Epithelial cell of esophagus (primary cell): ENCODE results near the gene GM2A.
A peak's percentile ranks its signal among the peaks of the same experiment; 100 is the strongest.

Source experiments
- DNase-seq: peaks from one replicate; pipeline ENCODE4 v3.0.0; 2010; ENCODE audit warnings: low read depth
- H3K4me3 ChIP-seq: 2 replicates; pipeline ENCODE4 v1.5.1; 2011; ENCODE audit warnings: mild to moderate bottlenecking, low read length, control low read depth
- TF ChIP-seq, protein P1 (sequence below): IDR thresholded peaks from 2 replicates; pipeline ENCODE4 v1.5.1; 2011; ENCODE audit warnings: low read depth, mild to moderate bottlenecking, low read length, control low read depth, inconsistent platforms; ENCODE audit not compliant: insufficient read depth; ENCODE audit errors: missing control alignments

The GM2A gene

GRCh38 chr5:151214614-151215545 lies 38.1 kb upstream of the GM2A start:
- no peak overlapping the region for H3K4me3 ChIP-seq
- peak; percentile 82 for DNase-seq
- TF ChIP-seq, protein P1, sequence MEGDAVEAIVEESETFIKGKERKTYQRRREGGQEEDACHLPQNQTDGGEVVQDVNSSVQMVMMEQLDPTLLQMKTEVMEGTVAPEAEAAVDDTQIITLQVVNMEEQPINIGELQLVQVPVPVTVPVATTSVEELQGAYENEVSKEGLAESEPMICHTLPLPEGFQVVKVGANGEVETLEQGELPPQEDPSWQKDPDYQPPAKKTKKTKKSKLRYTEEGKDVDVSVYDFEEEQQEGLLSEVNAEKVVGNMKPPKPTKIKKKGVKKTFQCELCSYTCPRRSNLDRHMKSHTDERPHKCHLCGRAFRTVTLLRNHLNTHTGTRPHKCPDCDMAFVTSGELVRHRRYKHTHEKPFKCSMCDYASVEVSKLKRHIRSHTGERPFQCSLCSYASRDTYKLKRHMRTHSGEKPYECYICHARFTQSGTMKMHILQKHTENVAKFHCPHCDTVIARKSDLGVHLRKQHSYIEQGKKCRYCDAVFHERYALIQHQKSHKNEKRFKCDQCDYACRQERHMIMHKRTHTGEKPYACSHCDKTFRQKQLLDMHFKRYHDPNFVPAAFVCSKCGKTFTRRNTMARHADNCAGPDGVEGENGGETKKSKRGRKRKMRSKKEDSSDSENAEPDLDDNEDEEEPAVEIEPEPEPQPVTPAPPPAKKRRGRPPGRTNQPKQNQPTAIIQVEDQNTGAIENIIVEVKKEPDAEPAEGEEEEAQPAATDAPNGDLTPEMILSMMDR: no peak

GRCh38 chr5:151215546-151215880 lies 37.5 kb upstream of the GM2A start:
- no peak overlapping the region for H3K4me3 ChIP-seq
- TF ChIP-seq, protein P1: no peak
- DNase-seq: no peak

DNA sequence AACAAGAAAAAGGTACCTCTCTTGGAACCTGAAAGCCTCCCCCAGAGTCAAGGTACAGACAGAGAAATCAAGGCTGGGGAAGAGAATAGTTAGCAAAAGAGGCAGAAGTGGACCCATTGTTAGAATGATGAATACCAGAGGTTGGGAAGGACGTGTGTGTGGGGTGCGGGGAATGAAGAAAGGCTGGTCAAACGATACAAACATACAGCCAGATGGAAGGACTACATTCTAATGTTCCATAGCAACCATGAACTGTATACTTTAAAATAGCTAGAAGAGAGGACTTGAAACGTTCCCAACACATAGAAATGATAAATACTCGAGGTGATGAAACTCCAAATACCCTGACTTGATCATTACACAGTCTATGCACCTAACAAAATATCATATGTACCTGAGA lies 36.2 kb upstream of the GM2A start:
- no peak overlapping the region for H3K4me3 ChIP-seq
- TF ChIP-seq, protein P1: no peak
- DNase-seq: no peak

GRCh38 chr5:151218177-151218576 lies 34.8 kb upstream of the GM2A start:
- TF ChIP-seq, protein P1: no peak

GRCh38 chr5:151219138-151219537 lies 33.8 kb upstream of the GM2A start:
- TF ChIP-seq, protein P1: no peak
- no peak overlapping the region for H3K4me3 ChIP-seq
- no peak for DNase-seq

More at GRCh38 chr5:151218177-151218576, 34.8 kb upstream of the GM2A start:
- DNase-seq: no peak
- no peak overlapping the region for H3K4me3 ChIP-seq

DNA sequence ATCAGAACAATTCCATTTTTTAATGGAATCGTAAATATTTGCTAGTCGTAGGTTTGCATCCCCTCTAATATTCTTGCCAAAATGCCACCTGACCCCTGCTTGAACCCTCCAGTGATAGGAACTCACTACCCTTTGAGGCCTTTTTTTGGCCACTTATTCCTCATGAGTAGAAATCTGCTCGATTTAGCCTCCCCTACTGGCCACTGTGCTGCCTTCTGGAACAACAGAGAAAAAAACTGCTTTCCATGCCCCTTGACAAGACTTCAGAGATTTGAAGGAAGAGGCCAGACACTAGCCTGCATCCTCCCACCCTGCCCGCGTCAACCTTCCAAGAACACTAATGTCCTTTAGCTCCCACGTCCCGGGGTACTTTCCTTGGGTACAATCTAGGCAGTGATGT lies 33.2 kb upstream of the GM2A start:
- no peak overlapping the region for H3K4me3 ChIP-seq
- no peak for DNase-seq
- TF ChIP-seq, protein P1: no peak

DNA sequence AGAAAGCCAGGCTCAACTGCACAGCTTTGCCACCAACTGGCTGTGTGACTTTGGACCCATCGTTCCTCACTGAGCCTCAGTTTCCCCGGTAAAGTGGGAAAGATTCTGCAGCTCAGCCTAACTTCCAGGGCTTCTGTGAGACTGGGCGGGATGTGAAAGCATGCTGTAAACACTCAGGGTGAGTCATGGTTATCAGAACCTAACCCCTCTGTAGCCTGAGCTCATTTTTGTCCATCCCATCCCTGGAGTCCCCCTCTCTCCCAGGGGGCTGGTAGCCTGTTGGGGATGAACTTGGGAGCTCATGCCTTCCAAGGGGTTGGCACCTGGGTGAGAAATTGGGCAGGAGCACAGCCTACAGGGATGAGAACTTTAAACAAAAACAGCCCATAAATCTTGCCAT lies 31.4 kb upstream of the GM2A start:
- H3K4me3 ChIP-seq: no peak overlapping the region
- peak; percentile 42 for DNase-seq
- TF ChIP-seq, protein P1: no peak
